GM12892 (cell line): ENCODE measurements around the gene WDFY4.

ENCODE experiments used
- DNase-seq: peaks from one replicate; pipeline ENCODE4 v3.0.0; 2011; ENCODE audit not compliant: insufficient read length
- FAIRE-seq: peaks from 2 replicates; lab custom pipeline; 2011; peaks lifted over from hg19 to GRCh38; lab: Jason Lieb, UNC
- POLR2A ChIP-seq: IDR thresholded peaks from 2 replicates; pipeline ENCODE4 v1.6.1; 2011; ENCODE audit warnings: low read depth, low read length, control low read depth
- POLR2AphosphoS5 ChIP-seq: IDR thresholded peaks from 2 replicates; pipeline ENCODE4 v1.6.1; 2011; ENCODE audit warnings: low read depth, low read length, control low read depth
- TAF1 ChIP-seq: IDR thresholded peaks from 2 replicates; pipeline ENCODE4 v1.6.1; 2011; ENCODE audit warnings: low read depth, mild to moderate bottlenecking, control low read depth, low read length, borderline replicate concordance

The WDFY4 gene

GRCh38 chr10:49012603-49013002, 327.9 kb downstream of the WDFY4 start:
- FAIRE-seq (no peak), DNase-seq (no peak)
- TF ChIP-seq POLR2AphosphoS5 (no peak), POLR2A (no peak), TAF1 (no peak)

GRCh38 chr10:49015700-49016099, 331.0 kb downstream of the WDFY4 start:
- no peak for FAIRE-seq
- TF ChIP-seq POLR2AphosphoS5 (no peak), TAF1 (no peak), POLR2A (no peak)
- DNase-seq: no peak

- FAIRE-seq: no peak
- no peak for TF ChIP-seq TAF1
- TF ChIP-seq POLR2A: no peak
- TF ChIP-seq POLR2AphosphoS5: no peak
- DNase-seq: no peak
These were observed 337.0 kb downstream of the WDFY4 start for GRCh38 chr10:49021685-49022084.

- FAIRE-seq (no peak), DNase-seq (no peak)
- TF ChIP-seq POLR2A: no peak
- TF ChIP-seq TAF1: no peak
- TF ChIP-seq POLR2AphosphoS5: no peak
These were observed 338.4 kb downstream of the WDFY4 start for GRCh38 chr10:49023071-49023470.

- no peak for TF ChIP-seq POLR2A
- no peak for DNase-seq
- FAIRE-seq: no peak
These were observed 339.1 kb downstream of the WDFY4 start for GRCh38 chr10:49023752-49024151.

- DNase-seq (no peak), FAIRE-seq (no peak)
- TF ChIP-seq POLR2AphosphoS5 (no peak), TAF1 (no peak), POLR2A (no peak)
These were observed 339.8 kb downstream of the WDFY4 start for GRCh38 chr10:49024484-49024883.

- FAIRE-seq (no peak), DNase-seq (no peak)
- TF ChIP-seq POLR2A (no peak), TAF1 (no peak), POLR2AphosphoS5 (no peak)
These were observed 340.8 kb downstream of the WDFY4 start for GRCh38 chr10:49025347-49025983.

GRCh38 chr10:49028639-49029038, 344.0 kb downstream of the WDFY4 start:
- TF ChIP-seq TAF1 (no peak), POLR2AphosphoS5 (no peak), POLR2A (no peak)
- FAIRE-seq (no peak), DNase-seq (no peak)

GRCh38 chr10:49029666-49030065, 345.0 kb downstream of the WDFY4 start:
- FAIRE-seq (no peak), DNase-seq (no peak)
- TF ChIP-seq POLR2AphosphoS5 (no peak), POLR2A (no peak), TAF1 (no peak)
